Activated B cell treated with CpG ODN at 0.5 μM for 24 hours (primary cell): Measurements from ENCODE around the gene CFAP65. TPM values are rescaled to one million over a fixed set of nuclear protein-coding genes. Genes with fewer than 3 reads are reported as not detected.

Experiments used
- ATAC-seq: fragments of 200-7000 bp; cut with Tn5 transposase; one replicate; pipeline ENCODE4 v1.10.0; 2021; ENCODE audit warnings: low read depth, mild to moderate bottlenecking, moderate library complexity
- CTCF ChIA-PET: fragments of 350-600 bp; sonication (Branson Sonifier 250); formaldehyde crosslinking; loops from one replicate; lab custom pipeline; 2021; ENCODE audit warnings: antibody characterized with exemption; lab: Charles Lee
- POLR2A ChIA-PET: fragments of 350-600 bp; sonication (Branson Sonifier 250); formaldehyde crosslinking; loops from one replicate; lab custom pipeline; 2021; ENCODE audit warnings: antibody characterized with exemption; lab: Charles Lee
- DNase-seq: peaks from one replicate; pipeline ENCODE4 v3.0.0; 2022
- H3K27ac Mint-ChIP-seq: one replicate; pipeline ENCODE4 v1.8.0; 2020; ENCODE audit warnings: mixed read lengths
- H3K27me3 Mint-ChIP-seq: one replicate; pipeline ENCODE4 v1.8.0; 2021; ENCODE audit warnings: mixed read lengths
- H3K36me3 Mint-ChIP-seq: one replicate; pipeline ENCODE4 v1.8.0; 2021; ENCODE audit warnings: low read depth, mixed read lengths
- H3K4me1 Mint-ChIP-seq: one replicate; pipeline ENCODE4 v1.8.0; 2021; ENCODE audit warnings: mixed read lengths
- H3K4me3 Mint-ChIP-seq: one replicate; pipeline ENCODE4 v1.8.0; 2020; ENCODE audit warnings: mild to moderate bottlenecking, mixed read lengths
- H3K9me3 Mint-ChIP-seq: one replicate; pipeline ENCODE4 v1.8.0; 2020; ENCODE audit warnings: mixed read lengths
- intact Hi-C: fragments of 100-400 bp; cut with micrococcal nuclease; formaldehyde crosslinking; loops from one replicate; pipeline ENCODE4 v1.15.1; 2024
- total RNA-seq: library from RNA; stranded (reverse); gene quantifications from 2 replicates; pipeline ENCODE4 v1.2.3, GENCODE V29; 2022
- TF ChIP-seq, protein P1 (sequence below): fragments of 200-600 bp; IDR thresholded peaks from one replicate; pipeline ENCODE4 v1.8.0; 2022; ENCODE audit warnings: antibody characterized with exemption, mild to moderate bottlenecking

CFAP65 gene
- total RNA-seq, 1 donor from 2014 or later, result not detected

DNA sequence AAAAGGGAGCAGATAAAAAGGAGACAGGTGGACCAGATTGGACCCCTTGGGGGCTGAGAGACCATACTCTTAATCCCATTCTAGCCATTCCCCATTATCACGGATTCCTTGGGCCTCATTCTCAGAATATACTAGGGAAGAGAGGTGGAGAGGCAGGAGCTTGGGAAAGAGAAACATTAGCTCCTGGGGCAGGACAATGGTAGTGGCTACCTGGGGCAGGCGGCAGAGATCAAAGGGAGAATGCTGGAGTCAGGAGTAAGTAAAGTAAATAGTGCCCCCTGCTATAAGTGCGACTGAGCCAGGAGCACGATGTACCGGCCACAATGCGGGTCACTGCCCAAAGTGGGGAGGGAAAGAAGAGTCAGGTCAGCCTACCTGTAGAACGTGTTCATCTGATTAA, 39.8 kb upstream of the CFAP65 start:
- intact Hi-C loops, result no loop called here
- H3K27ac Mint-ChIP-seq, result no peak overlapping the region
- H3K4me1 Mint-ChIP-seq, result peaks cover 13% of the 10 kb centered on the region
- H3K4me3 Mint-ChIP-seq, result no peak overlapping the region
- DNase-seq (no peak), ATAC-seq (no peak)
- TF ChIP-seq, protein P1, sequence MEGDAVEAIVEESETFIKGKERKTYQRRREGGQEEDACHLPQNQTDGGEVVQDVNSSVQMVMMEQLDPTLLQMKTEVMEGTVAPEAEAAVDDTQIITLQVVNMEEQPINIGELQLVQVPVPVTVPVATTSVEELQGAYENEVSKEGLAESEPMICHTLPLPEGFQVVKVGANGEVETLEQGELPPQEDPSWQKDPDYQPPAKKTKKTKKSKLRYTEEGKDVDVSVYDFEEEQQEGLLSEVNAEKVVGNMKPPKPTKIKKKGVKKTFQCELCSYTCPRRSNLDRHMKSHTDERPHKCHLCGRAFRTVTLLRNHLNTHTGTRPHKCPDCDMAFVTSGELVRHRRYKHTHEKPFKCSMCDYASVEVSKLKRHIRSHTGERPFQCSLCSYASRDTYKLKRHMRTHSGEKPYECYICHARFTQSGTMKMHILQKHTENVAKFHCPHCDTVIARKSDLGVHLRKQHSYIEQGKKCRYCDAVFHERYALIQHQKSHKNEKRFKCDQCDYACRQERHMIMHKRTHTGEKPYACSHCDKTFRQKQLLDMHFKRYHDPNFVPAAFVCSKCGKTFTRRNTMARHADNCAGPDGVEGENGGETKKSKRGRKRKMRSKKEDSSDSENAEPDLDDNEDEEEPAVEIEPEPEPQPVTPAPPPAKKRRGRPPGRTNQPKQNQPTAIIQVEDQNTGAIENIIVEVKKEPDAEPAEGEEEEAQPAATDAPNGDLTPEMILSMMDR, result no peak
- peaks cover 24% of the 10 kb centered on the region for H3K36me3 Mint-ChIP-seq
- H3K9me3 Mint-ChIP-seq, result no peaks in the 10 kb centered on the region
- CTCF ChIA-PET, result interaction anchor here (0.9 kb wide), 1 partner anchor 39 kb away, joined by 4 read pairs; no protein-coding TSS in a partner anchor
- no peaks in the 10 kb centered on the region for H3K27me3 Mint-ChIP-seq
- POLR2A ChIA-PET, result no interaction called here

DNA sequence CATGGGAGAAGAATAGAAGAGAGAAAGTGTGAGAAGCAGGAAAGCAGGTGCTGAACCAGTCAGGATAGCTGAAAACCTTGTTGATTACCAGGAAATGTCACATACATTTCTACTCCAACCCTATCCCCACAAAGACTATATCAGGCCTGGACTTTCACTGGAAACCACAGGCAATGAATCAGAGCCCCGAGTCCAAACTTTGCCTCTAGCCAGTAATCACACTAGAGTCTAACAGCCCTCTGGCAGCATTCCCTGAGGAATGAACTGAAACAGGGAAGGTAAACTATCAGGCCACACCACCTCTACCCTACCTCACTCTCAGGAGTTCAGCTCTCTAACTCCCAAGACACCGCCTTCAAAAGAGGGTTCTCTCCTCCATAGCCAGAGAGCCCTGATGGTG, 38.1 kb upstream of the CFAP65 start:
- no peak overlapping the region for H3K27ac Mint-ChIP-seq

DNA sequence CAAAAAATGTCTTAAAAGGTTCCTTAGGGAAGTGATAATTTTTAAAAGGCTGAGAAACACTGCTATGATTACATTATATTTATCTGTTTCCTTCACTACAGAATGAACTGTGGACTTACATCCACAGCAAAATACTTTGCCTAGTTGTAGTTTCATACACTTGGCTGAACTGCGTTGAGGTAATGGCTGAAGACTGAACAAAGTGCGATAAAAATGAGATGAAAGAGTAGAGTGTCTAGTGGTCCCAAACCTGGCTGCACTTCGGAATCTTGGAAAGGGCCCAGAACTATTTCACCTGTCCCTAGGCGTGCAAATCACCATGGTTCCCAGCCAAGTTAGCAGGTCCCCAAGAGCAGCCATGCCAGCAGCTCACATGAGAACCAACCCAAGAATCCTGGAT, 37.6 kb upstream of the CFAP65 start:
- Mint-ChIP-seq H3K36me3 (peaks cover 37% of the 10 kb centered on the region), H3K27ac (no peak overlapping the region), H3K27me3 (no peaks in the 10 kb centered on the region), H3K4me1 (peaks cover 13% of the 10 kb centered on the region), H3K4me3 (no peak overlapping the region), H3K9me3 (no peaks in the 10 kb centered on the region)
- POLR2A ChIA-PET, result interaction anchor here (0.6 kb wide), 1 partner anchor 496 kb away, joined by 3 read pairs; no protein-coding TSS in a partner anchor
- intact Hi-C loops, result no loop called here
- TF ChIP-seq, protein P1, result no peak
- CTCF ChIA-PET, result no interaction called here
- DNase-seq (no peak), ATAC-seq (no peak)

More for the DNA sequence above, 38.1 kb upstream of the CFAP65 start:
- POLR2A ChIA-PET, result no interaction called here
- intact Hi-C loops, result no loop called here
- Mint-ChIP-seq H3K27me3 (no peaks in the 10 kb centered on the region), H3K9me3 (no peaks in the 10 kb centered on the region), H3K4me3 (no peak overlapping the region), H3K36me3 (peaks cover 33% of the 10 kb centered on the region), H3K4me1 (peaks cover 13% of the 10 kb centered on the region)
- no peak for DNase-seq
- no peak for ATAC-seq
- TF ChIP-seq, protein P1, result no peak
- CTCF ChIA-PET, result no interaction called here

DNA sequence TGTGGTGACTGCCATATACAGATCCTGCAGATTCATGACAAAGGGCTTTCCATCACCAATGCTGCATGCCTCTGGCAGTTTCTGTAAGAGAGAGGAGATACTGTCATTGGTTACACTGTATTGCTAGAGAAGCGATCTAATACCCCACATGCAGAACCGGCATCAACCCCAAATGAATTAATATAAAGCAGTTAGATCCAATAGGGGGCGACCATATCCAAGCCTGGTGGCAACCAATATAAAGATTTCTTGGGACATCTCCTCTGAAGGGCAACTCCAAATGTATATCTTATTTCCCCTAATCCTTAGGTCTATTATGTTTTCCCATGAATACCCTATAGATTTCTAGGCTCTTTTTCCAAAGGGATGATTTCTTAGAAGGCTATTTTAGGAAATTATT, 36.8 kb upstream of the CFAP65 start:
- DNase-seq, result no peak
- no peak overlapping the region for H3K4me3 Mint-ChIP-seq
- no peak for ATAC-seq
- POLR2A ChIA-PET, result no interaction called here
- intact Hi-C loops, result no loop called here
- CTCF ChIA-PET, result no interaction called here
- no peaks in the 10 kb centered on the region for H3K27me3 Mint-ChIP-seq
- no peak overlapping the region for H3K27ac Mint-ChIP-seq
- H3K36me3 Mint-ChIP-seq, result peaks cover 40% of the 10 kb centered on the region
- H3K9me3 Mint-ChIP-seq, result no peaks in the 10 kb centered on the region
- H3K4me1 Mint-ChIP-seq, result peaks cover 13% of the 10 kb centered on the region
- TF ChIP-seq, protein P1, result no peak

DNA sequence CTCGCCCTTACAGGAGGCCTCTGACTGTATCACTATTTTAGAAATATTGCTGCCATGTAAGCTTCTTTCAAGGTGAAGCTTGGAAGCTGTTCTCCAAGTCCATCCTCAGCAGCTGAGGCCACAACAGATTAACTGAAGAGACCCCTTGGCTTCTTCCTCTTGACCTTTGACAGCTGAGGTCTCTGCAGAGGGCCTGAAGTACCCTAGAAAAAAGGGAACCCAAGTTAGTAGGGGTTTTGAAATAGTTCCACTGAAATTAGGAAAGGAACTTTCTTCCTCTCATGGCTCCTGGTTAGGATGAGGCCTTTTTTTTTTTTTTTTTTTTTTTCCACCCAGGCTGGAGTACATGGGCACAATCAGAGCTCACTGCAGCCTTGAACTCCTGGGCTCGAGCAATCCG, 34.9 kb upstream of the CFAP65 start:
- Mint-ChIP-seq H3K27me3 (no peaks in the 10 kb centered on the region), H3K27ac (no peak overlapping the region), H3K4me3 (no peak overlapping the region), H3K4me1 (no peaks in the 10 kb centered on the region), H3K36me3 (peaks cover 44% of the 10 kb centered on the region), H3K9me3 (no peaks in the 10 kb centered on the region)
- TF ChIP-seq, protein P1, result no peak
- no peak for DNase-seq
- POLR2A ChIA-PET, result interaction anchor here (0.7 kb wide), 1 partner anchor 464 kb away, joined by 5 read pairs; no protein-coding TSS in a partner anchor
- CTCF ChIA-PET, result interaction anchor here (1.0 kb wide), 1 partner anchor 12 kb away, joined by 3 read pairs; no protein-coding TSS in a partner anchor
- no peak for ATAC-seq
- intact Hi-C loops, result no loop called here
